GM19397 (cell line): Measurements from ENCODE around the gene GINM1.
A peak's percentile ranks its signal among the peaks of the same experiment; 100 is the strongest.

Source experiments
- ATAC-seq: cut with Tn5 transposase; IDR thresholded peaks from one replicate; pipeline ENCODE4 v1.9.1; 2021; ENCODE audit warnings: mild to moderate bottlenecking, moderate library complexity; ENCODE audit not compliant: unreplicated experiment

GINM1 gene

GRCh38 chr6:149593408-149593807 lies 27.2 kb downstream of the GINM1 start:
- no peak for ATAC-seq

GRCh38 chr6:149600508-149600907 lies 34.3 kb downstream of the GINM1 start:
- no peak for ATAC-seq

GRCh38 chr6:149608381-149608982 lies 42.3 kb downstream of the GINM1 start:
- ATAC-seq: peak; percentile 66

- ATAC-seq: no peak
Measured at GRCh38 chr6:149614337-149614736, 48.2 kb downstream of the GINM1 start.

GRCh38 chr6:149615805-149616204 lies 49.6 kb downstream of the GINM1 start:
- no peak for ATAC-seq

- no peak for ATAC-seq
Measured at GRCh38 chr6:149627672-149628071, 61.5 kb downstream of the GINM1 start.

GRCh38 chr6:149628875-149629510 lies 62.8 kb downstream of the GINM1 start:
- peak; percentile 82 for ATAC-seq

- ATAC-seq: no peak
Measured at GRCh38 chr6:149634315-149634714, 68.1 kb downstream of the GINM1 start.

- no peak for ATAC-seq
Measured at GRCh38 chr6:149636124-149636523, 69.9 kb downstream of the GINM1 start.
